ENCODE measurements around the gene PFN3.

DNA sequence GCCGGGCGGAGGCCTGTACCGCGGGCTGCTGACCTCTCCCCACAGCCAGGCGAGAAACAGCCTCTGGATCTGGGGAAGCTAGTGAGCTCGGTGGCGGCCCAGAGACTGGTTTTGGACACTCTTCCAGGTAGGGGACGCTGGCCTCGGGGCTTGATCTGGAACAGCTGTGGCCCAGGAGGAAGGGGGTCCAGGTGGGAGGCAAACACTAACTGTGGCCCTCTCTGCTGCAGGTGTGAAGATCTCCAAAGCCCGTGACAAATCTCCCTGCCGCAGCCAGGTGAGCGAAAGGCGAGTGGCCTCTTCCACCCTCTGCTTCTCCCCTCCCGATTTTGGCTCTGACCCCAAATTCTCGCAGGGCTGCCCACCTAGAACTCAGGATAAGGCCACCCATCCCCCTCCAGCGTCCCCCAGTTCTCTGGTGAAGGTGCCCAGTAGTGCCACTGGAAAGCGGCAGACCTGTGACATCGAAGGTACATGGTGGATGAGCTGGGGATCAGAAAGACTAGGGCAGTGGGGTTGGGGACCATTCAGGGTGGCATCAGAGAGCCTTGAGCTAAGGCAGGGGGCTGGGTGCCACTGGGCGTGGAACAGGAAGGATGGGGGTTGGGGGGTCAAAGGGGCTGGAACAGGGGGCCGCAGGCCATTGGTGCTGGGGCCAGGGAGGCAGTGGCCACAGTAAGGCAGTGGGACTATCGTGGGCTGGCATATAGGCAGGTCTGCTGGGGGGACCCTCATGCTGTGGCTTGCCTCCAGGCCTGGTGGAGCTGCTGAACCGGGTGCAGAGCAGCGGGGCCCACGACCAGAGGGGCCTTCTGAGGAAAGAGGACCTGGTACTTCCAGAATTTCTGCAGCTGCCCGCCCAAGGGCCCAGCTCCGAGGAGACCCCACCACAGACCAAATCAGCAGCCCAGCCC, 29.1 kb downstream of the PFN3 start:
- TF ChIP-seq, protein P1, sequence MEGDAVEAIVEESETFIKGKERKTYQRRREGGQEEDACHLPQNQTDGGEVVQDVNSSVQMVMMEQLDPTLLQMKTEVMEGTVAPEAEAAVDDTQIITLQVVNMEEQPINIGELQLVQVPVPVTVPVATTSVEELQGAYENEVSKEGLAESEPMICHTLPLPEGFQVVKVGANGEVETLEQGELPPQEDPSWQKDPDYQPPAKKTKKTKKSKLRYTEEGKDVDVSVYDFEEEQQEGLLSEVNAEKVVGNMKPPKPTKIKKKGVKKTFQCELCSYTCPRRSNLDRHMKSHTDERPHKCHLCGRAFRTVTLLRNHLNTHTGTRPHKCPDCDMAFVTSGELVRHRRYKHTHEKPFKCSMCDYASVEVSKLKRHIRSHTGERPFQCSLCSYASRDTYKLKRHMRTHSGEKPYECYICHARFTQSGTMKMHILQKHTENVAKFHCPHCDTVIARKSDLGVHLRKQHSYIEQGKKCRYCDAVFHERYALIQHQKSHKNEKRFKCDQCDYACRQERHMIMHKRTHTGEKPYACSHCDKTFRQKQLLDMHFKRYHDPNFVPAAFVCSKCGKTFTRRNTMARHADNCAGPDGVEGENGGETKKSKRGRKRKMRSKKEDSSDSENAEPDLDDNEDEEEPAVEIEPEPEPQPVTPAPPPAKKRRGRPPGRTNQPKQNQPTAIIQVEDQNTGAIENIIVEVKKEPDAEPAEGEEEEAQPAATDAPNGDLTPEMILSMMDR (IDR thresholded peaks at IDR 0.05), result no peak
- TF ChIP-seq POLR2A (IDR thresholded peaks at IDR 0.05), result peak in 1 of 2 donors; percentile 8
- no peak for TF ChIP-seq EP300 (IDR thresholded peaks at IDR 0.05)

Measured in gastroesophageal sphincter (tissue), 3 donors.